Right cardiac atrium (tissue), 5 donors: ENCODE measurements around the gene UBE2H. TPM values are rescaled to one million over a fixed set of nuclear protein-coding genes. Genes with fewer than 3 reads are reported as not detected.

Experiments
- ATAC-seq, 2 donors: fragments of 200-7000 bp; cut with Tn5 transposase; one replicate each; pipeline versions ENCODE4 v1.8.0 to v1.9.1; 2020; ENCODE audit warnings: moderate library complexity in 2 of 2, mild to moderate bottlenecking in 1 of 2
- DNase-seq, 3 donors: peaks; one replicate each; pipeline ENCODE4 v3.0.0-alpha.2; 2020
- H3K27ac ChIP-seq: one replicate; pipeline ENCODE4 v1.5.1; 2013; ENCODE audit warnings: mild to moderate bottlenecking, low read length, control low read depth, moderate library complexity
- H3K27me3 ChIP-seq: one replicate; pipeline ENCODE4 v1.6.1; 2013; ENCODE audit not compliant: control insufficient read depth, insufficient read depth
- H3K4me1 ChIP-seq: one replicate; pipeline ENCODE4 v1.6.1; 2013; ENCODE audit warnings: low read length; ENCODE audit not compliant: control insufficient read depth, insufficient read depth
- H3K4me3 ChIP-seq: one replicate; pipeline ENCODE4 v1.5.1; 2013; ENCODE audit warnings: low read length, control low read depth
- H3K9me3 ChIP-seq: one replicate; pipeline ENCODE4 v1.6.1; 2013; ENCODE audit warnings: low read length; ENCODE audit not compliant: control insufficient read depth
- whole genome bisulfite sequencing: extraction: QIAGEN DNeasy Blood & Tissue Kit; methylation state at CpG from one replicate; pipeline ENCODE4 v1.1.7; 2013; 5-methylcytosine and 5-hydroxymethylcytosine counted together
- intact Hi-C, 4 donors: fragments of 100-400 bp; cut with DNase I; formaldehyde crosslinking; loops; one replicate each; pipeline versions ENCODE4 v1.11.0 to v1.14.0; 2022 to 2023
- polyA plus RNA-seq: library from polyadenylated mRNA; stranded (reverse); fragments of 200-250 nt; gene quantifications from one replicate; pipeline ENCODE4 v1.2.3, GENCODE V29; 2013
- total RNA-seq, 4 donors: library from RNA; stranded (reverse); fragmentation: NEBNext Ultra II Directional; extraction: Animal tissue kit (Norgen Biotek cat#: 25700); gene quantifications; one replicate each; pipeline ENCODE4 v1.2.1, GENCODE V29; 2021
- donor health status: healthy with polysubstance abuse.
- donor health status: DM: no; HTN: yes; CAD: no.
- donor health status: DM: no; HTN: no; CAD: no.
- donor health status: DM: no; HTN: yes; CAD: no; lungs with severe emphysema.
- donor health status: DM: yes; HTN: yes; CAD: no.

The UBE2H gene
- total and polyA plus RNA-seq, 5 donors: 38.2 to 79.0 (median 65.9) TPM

DNA sequence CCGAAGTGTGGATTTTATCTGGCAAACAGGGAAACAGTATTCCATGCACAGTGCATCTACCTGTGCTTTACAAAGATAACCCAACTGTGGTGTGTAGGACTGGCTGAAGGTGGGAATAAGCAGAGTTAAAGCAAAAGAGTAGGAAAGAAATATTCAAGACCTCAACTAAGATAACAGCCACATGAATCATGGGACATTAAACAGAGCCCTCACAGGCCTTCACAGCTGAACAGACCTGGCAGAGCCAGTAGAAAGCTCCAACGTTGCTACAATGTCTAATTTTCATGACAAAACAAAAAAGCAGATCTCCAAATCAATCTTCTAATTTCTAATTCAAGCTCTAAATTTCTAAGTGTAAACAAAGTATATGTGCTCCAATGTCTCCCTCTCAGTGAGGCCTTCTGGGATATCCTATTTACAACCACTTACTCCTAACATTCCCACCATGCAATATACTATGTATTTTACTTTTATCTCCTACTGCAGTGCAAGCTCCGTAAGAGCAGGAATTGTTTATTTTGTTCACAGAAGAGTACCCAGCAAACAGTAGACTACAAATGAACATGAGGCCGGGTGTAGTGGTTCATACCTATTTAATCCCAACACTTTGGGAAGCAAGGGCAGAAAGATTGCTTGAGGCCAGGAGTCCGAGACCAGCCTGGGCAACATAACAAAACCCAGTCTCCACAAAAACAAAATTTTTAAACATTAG is 63.5 kb downstream of the UBE2H start:
- ATAC-seq: no peak
- no peaks in the 10 kb centered on the region for H3K9me3 ChIP-seq
- intact Hi-C loops: no loop called here
- H3K27me3 ChIP-seq: no peaks in the 10 kb centered on the region
- peaks cover 4% of the 10 kb centered on the region for H3K4me1 ChIP-seq
- no peak for DNase-seq
- no peak overlapping the region for H3K27ac ChIP-seq
- no peak overlapping the region for H3K4me3 ChIP-seq
- 66% methylated on average over 5 of the region's 5 CpGs for WGBS

DNA sequence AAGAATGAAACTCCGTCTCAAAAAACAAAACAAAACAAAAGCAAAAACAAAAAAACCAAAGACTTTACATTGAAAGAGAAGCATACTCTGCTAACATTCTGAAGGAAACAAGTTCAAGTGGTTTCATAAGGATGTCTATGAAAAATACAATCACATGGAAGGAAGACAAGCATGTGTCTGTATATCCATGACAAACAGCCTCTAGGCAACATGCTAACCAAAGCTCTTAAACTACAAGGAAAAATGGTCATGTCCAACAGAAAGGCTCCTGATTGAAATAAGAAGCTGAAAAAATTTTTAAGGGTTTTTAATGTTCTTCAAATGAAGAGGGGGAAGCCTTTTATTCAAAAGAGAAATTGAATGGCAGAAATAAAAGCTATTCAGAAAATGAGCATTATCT is 64.9 kb downstream of the UBE2H start:
- Histone ChIP-seq H3K9me3 (no peaks in the 10 kb centered on the region), H3K4me1 (peaks cover 4% of the 10 kb centered on the region), H3K27me3 (no peaks in the 10 kb centered on the region), H3K4me3 (no peak overlapping the region), H3K27ac (no peak overlapping the region)
- WGBS: 82% methylated on average over 1 of the region's 1 CpG
- ATAC-seq (no peak), DNase-seq (no peak)
- intact Hi-C loops: no loop called here

DNA sequence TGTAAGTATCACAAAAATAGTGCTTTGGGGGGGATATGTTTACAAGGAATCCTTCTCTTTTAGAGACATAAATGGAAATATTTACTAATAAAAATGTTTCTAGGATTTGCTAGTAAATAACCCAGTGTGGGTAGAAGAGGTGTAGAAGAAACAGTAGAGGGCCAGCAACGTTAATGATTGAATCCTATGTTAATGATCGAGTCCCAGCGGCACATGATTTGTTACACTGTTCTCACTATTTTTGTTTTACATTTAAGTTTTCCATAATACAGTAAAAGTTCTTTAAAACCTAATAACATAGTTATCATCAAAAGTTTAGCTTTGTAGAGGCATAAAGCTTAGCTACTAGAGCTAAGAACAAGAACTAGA is 66.0 kb downstream of the UBE2H start:
- Histone ChIP-seq H3K4me1 (peaks cover 4% of the 10 kb centered on the region), H3K4me3 (no peak overlapping the region), H3K9me3 (no peaks in the 10 kb centered on the region), H3K27me3 (no peaks in the 10 kb centered on the region), H3K27ac (no peak overlapping the region)
- intact Hi-C loops: no loop called here
- DNase-seq: no peak
- WGBS: 87% methylated on average over 3 of the region's 3 CpGs
- ATAC-seq: no peak

DNA sequence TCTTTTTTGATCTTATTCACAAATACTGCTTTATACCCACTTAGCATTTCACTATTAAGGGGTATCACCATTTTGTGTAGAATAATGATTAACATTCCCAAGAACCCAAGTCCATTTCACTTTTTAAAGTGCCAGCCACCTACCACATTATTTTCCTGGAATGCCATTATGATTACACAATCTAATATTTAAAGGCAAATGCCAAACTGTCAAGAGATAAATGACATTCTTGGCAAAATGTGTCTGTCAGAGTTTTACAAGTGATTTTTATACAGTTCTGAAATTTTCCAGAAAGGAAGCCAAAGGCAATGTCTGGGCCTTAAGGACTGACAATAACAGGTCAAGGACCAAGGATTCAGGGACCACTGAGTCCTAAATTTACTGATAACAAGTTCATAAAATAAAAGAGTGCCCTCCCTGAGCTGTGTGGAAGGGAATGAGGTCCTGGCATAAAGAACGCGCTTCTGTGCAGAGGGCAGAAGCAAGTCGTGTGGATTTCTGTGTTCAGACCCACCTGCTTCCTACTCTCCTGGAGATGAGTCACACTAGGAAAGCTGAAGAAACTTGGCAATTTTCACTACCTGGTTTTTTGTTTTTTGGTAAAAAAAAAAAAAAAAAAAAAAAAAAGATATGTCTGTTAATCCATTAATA is 66.5 kb downstream of the UBE2H start:
- DNase-seq (no peak), ATAC-seq (peak; percentile 23 to 50)
- H3K4me1 ChIP-seq: peaks cover 4% of the 10 kb centered on the region
- WGBS: 62% methylated on average over 3 of the region's 3 CpGs
- peak overlapping the region; percentile 30 for H3K27ac ChIP-seq
- intact Hi-C loops: no loop called here
- H3K9me3 ChIP-seq: no peaks in the 10 kb centered on the region
- H3K4me3 ChIP-seq: no peak overlapping the region
- H3K27me3 ChIP-seq: no peaks in the 10 kb centered on the region

DNA sequence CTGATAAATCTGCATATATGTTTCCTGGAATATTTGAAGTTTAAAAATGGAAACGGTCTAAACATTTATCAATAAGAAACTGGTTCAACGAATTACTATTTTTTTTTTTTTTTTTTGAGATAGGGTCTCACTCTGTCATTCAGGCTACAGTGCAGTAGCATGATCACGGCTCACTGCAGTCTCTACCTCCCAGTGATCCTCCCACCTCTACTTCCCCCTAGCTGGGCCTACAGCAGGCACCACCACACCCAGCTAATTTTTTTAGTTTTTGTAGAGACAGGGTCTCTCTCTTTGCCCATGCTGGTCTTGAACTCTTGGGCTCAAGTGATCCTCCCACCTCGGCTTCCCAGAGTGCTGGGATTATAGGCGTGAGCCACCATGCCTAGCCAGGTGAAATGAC is 68.3 kb downstream of the UBE2H start:
- H3K27me3 ChIP-seq: no peaks in the 10 kb centered on the region
- H3K9me3 ChIP-seq: no peaks in the 10 kb centered on the region
- ATAC-seq (no peak), DNase-seq (no peak)
- no peak overlapping the region for H3K4me3 ChIP-seq
- H3K27ac ChIP-seq: no peak overlapping the region
- intact Hi-C loops: no loop called here
- WGBS: 94% methylated on average over 5 of the region's 5 CpGs
- H3K4me1 ChIP-seq: peaks cover 2% of the 10 kb centered on the region

DNA sequence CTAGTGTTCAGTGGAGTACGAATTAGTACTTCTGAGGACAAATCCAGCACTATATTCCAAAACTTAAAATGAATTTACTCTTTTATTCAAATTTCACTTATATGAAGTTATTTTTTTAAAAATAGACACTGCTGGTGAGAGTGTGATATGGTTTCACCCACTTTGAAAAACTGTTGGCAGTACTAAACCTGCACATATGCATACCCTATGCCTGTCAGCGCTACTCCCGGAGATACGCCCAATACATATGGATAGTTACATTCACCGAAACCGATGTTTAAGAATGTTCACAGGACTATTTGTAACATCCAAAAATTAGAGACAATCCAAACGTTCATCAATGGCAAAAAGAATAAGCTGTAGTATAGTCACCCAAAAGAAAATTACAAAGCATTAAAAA is 69.6 kb downstream of the UBE2H start:
- H3K4me3 ChIP-seq: no peak overlapping the region
- ATAC-seq (no peak), DNase-seq (no peak)
- H3K27me3 ChIP-seq: no peaks in the 10 kb centered on the region
- 96% methylated on average over 7 of the region's 7 CpGs for WGBS
- peaks cover 4% of the 10 kb centered on the region for H3K4me1 ChIP-seq
- intact Hi-C loops: no loop called here
- no peak overlapping the region for H3K27ac ChIP-seq
- no peaks in the 10 kb centered on the region for H3K9me3 ChIP-seq

DNA sequence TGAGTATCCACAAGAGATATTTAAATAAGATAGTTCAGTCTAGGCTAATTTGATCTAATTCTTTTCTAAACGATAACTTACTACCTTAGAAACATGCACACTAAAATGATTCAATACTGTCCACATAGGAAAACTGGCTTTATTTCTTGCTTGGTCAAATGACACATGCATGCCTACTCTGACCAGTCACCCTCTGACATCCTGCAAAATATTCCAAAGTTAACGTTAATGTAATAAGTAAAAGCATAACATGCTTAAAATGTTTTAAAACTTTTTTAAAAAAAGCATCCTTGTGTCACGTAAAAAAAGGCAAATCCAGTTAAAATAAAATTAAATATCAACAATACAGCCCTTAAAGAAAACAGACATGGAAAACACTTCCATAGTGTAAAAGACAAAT is 70.2 kb downstream of the UBE2H start:
- 75% methylated on average over 3 of the region's 3 CpGs for WGBS

DNA sequence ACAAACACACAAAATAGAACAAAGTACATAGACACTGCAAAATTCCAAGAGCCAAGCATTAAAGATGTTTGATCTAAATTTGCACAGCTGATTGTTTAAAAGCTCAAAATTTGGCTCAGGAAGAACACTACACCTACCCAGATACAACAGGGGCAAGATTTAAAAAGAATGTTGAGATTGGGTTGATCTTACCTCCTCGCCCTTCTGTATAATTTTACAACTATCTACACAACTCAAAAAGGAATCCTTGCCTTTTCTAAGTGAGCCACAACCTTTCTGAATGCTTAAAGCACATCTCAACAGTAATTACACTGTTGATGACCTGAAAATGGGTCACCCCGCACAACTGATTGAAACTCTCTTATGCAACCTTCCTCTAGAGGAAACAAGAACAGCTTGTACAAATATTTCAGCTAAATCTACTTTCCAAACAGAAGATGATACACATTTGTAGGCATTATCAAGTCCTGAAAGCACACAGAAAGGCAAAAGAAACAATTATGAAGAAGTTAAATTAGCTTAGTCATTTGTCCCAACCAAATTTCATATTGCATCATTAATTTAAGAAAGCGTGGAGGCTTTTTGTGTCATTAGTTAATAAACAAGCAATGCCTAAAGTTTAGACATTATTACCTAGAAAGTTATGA is 75.5 kb downstream of the UBE2H start:
- peaks cover 6% of the 10 kb centered on the region for H3K4me1 ChIP-seq
- DNase-seq (no peak), ATAC-seq (peak; percentile 37 to 65)
- 77% methylated on average over 3 of the region's 3 CpGs for WGBS
- H3K27me3 ChIP-seq: no peaks in the 10 kb centered on the region
- no peaks in the 10 kb centered on the region for H3K9me3 ChIP-seq
- no peak overlapping the region for H3K4me3 ChIP-seq
- H3K27ac ChIP-seq: no peak overlapping the region
- intact Hi-C loops: no loop called here

More for the DNA sequence above, 70.2 kb downstream of the UBE2H start:
- intact Hi-C loops: no loop called here
- H3K4me1 ChIP-seq: peaks cover 6% of the 10 kb centered on the region
- DNase-seq: no peak
- H3K9me3 ChIP-seq: no peaks in the 10 kb centered on the region
- ATAC-seq: no peak
- no peak overlapping the region for H3K27ac ChIP-seq
- no peaks in the 10 kb centered on the region for H3K27me3 ChIP-seq
- H3K4me3 ChIP-seq: no peak overlapping the region

DNA sequence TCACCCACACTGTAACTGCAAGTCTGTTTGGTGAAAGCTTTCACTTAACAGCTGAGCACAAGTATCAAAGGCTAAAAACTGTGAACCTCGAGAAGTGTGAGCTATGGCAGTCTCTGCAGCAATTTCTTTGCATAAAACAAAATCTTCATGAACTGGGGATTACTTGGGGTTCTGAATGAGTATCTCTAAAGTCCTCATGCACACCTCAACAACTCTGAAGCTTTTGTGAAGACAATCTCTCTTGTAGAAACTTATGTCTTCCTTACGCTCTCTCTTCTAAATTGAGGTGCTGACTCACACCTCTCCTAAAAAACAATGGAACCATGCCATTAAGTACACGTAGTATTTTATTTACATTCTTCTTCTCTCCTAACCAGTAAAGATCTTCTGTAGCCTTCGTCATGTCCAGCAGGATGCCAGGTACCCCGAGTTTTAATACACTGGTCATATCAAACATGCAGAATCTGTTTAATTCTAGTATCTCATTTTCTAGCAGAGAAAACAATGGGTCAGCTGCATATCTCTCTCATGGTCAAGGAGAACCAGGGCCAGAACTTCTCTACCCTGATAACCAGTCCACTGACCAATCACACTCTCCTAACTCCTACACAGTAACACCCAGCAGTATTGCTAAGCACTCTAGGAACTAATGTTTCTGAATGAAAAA is 76.9 kb downstream of the UBE2H start:
- intact Hi-C loops: no loop called here
- DNase-seq: no peak
- no peaks in the 10 kb centered on the region for H3K9me3 ChIP-seq
- WGBS: 47% methylated on average over 5 of the region's 5 CpGs
- ATAC-seq: peak; percentile 53 to 70
- no peak overlapping the region for H3K4me3 ChIP-seq
- H3K27ac ChIP-seq: no peak overlapping the region
- peaks cover 6% of the 10 kb centered on the region for H3K4me1 ChIP-seq
- H3K27me3 ChIP-seq: no peaks in the 10 kb centered on the region

DNA sequence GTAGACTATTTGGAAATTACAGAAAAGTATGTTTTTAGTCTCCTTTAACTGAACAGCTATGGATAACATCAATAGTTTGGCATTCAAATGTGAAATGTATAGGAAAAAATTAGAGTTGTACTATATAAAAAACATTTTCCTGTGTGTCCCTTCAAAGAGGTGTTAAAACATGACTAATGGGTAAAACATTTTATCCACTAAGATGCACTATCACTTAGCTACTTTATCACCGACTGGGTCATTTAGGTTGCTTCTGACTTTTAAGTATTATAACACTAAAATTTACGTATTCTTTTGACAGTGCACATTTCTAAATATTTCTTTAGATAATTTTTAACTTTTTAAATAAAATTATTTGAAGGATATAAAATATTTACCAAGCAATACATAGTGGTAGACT is 77.6 kb downstream of the UBE2H start:
- WGBS: 64% methylated on average over 2 of the region's 2 CpGs
- Histone ChIP-seq H3K4me1 (peaks cover 6% of the 10 kb centered on the region), H3K9me3 (no peaks in the 10 kb centered on the region), H3K4me3 (no peak overlapping the region), H3K27me3 (no peaks in the 10 kb centered on the region), H3K27ac (no peak overlapping the region)
- DNase-seq: no peak
- intact Hi-C loops: no loop called here
- ATAC-seq: no peak

DNA sequence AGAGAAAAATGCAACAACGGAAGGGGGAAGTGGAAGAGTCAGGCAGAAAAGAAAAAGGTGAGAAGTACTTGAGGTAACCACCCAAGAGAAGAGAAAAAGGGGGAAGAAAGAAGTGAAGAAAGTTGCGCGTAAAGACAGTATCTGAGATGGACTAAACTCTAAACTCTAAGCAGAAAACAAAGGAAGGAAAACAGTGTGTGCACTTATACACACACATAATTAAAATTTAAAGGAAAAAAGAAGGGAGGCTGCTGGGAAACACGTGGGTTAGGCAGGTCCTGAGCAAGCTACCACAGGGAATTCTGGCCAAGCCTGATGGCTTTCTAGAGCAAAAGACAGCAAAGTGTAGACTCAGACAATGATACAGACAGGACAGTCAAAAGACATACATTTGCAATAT is 78.0 kb downstream of the UBE2H start:
- Histone ChIP-seq H3K4me3 (no peak overlapping the region), H3K9me3 (no peaks in the 10 kb centered on the region), H3K27ac (no peak overlapping the region), H3K27me3 (no peaks in the 10 kb centered on the region), H3K4me1 (peaks cover 6% of the 10 kb centered on the region)
- no peak for ATAC-seq
- no peak for DNase-seq
- intact Hi-C loops: no loop called here
- 77% methylated on average over 4 of the region's 4 CpGs for WGBS
